ENCODE data around the gene ZC3H8. TPM values are rescaled to one million over a fixed set of nuclear protein-coding genes. Genes with fewer than 3 reads are reported as not detected.
A peak's percentile ranks its signal among the peaks of the same experiment; 100 is the strongest.
"Not testable (repeated sequence)": the region's sequence is repeated elsewhere in the genome, so short reads cannot be mapped to it uniquely, and the experiment has no call there.

Gene ZC3H8
- total RNA-seq, 2 donors from 2014 or later = 23.6 to 31.7 TPM

DNA sequence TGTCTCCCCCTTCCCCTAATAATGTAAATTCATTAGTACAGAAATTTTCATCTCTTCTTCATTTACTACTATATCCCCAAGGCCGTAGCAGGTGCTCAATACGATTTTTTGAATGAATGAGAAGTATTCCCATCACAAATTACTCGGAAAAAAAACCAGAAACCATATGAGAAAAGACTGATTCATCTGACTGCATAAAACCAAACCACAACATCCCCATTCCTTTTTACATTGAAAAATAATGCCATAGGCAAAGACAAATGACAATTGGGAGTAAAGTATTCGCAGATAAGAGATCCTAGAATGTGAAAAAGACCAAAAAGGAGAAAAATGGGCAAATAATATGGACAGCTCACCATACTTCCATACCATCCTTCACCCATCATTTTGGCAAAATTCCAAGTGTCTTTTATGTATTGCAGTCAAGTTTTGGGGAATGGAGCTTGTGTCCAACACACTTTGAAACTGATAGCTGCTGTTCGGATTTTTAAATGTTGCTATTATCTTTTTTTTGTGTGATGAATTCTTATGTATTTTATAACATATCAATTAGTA, 1.5 kb downstream of the ZC3H8 start:
- Mint-ChIP-seq H3K4me3 (peak overlapping the region in 1 of 2 donors; percentile 92), H3K36me3 (ENCODE audit: insufficient read depth in 2 of 2) (peaks cover 0 to 5% of the 10 kb centered on the region in 2 donors), H3K9me3 (no peaks in the 10 kb centered on the region), H3K4me1 (ENCODE audit: low read depth) (peaks cover 12% of the 10 kb centered on the region), H3K27ac (peak overlapping the region; percentile 30), H3K27me3 (ENCODE audit: low read depth) (no peaks in the 10 kb centered on the region)
- DNase-seq (no peak), ATAC-seq (replicated peaks in 1 of 2) (no peak)

DNA sequence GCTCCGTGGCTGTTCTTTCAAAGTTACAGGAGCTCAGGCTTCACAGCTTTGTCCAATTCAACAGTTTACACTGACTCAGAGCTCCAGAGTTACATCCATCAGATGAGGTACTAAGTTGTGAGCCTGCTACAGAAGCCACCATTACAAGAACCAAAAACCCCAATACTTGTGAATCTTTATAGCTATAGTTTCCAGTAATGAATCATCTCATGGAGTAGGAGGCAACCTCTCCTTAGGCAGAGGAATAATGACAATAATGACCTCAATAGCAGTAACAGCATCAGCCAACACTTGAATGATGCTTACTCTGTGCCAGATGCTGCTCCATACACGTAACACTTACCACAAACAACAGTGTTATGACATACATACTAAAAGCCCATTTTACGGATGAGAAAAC, 3.6 kb downstream of the ZC3H8 start:
- ATAC-seq (replicated peaks in 1 of 2) = peak; percentile 17 to 32
- Mint-ChIP-seq H3K27me3 (ENCODE audit: low read depth) (no peaks in the 10 kb centered on the region), H3K9me3 (no peaks in the 10 kb centered on the region)

DNA sequence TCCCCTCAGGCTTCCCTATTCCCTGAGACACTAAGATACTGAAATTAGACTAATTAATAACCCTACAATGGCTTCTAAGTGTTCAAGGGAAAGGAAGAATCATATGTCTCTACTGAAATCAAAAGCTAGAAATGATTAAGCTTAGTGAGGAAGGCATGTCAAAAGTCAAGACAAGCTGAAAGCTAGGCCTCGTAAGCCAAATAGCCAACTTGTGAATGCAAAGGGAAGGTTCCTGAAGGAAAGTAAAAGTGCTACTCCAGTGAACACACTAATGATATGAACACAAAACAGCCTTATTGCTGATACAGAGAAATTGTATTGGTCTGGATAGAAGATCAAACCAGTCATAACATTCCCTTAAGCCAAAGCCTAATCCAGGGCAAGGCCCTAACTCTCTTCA, 10.0 kb downstream of the ZC3H8 start:
- H3K27ac Mint-ChIP-seq = no peak overlapping the region
- no peaks in the 10 kb centered on the region for H3K9me3 Mint-ChIP-seq
- H3K27me3 Mint-ChIP-seq (ENCODE audit: low read depth) = no peaks in the 10 kb centered on the region
- H3K4me1 Mint-ChIP-seq (ENCODE audit: low read depth) = peaks cover 46% of the 10 kb centered on the region
- peaks cover 4 to 29% of the 10 kb centered on the region in 2 donors for H3K36me3 Mint-ChIP-seq (ENCODE audit: insufficient read depth in 2 of 2)
- DNase-seq (no peak), ATAC-seq (replicated peaks in 1 of 2) (peak in 1 of 2 donors; percentile 51)
- no peak overlapping the region for H3K4me3 Mint-ChIP-seq

More for the DNA sequence above, 3.6 kb downstream of the ZC3H8 start:
- H3K36me3 Mint-ChIP-seq (ENCODE audit: insufficient read depth in 2 of 2) = peaks cover 2 to 14% of the 10 kb centered on the region in 2 donors
- peaks cover 9% of the 10 kb centered on the region for H3K4me1 Mint-ChIP-seq (ENCODE audit: low read depth)
- no peak for DNase-seq
- H3K4me3 Mint-ChIP-seq = no peak overlapping the region
- no peak overlapping the region for H3K27ac Mint-ChIP-seq

DNA sequence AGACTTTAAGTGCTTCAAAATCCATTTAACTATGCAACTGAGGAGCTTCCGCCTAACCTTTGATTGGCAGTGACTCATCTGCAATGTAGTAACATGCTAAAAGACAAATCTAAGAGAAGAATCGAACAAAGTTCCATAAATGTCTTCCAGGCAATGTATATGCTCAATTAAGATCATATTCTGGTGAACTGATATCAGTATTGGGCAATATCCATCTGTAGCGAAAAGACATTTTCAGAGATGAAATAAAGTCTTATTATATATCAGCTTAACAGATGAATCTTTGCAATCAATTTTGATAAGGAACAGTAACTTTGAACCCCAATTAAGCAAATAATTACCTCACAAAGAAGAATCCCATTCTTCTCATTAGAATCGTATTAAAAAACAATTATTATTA, 11.6 kb downstream of the ZC3H8 start:
- peaks cover 4 to 30% of the 10 kb centered on the region in 2 donors for H3K36me3 Mint-ChIP-seq (ENCODE audit: insufficient read depth in 2 of 2)

DNA sequence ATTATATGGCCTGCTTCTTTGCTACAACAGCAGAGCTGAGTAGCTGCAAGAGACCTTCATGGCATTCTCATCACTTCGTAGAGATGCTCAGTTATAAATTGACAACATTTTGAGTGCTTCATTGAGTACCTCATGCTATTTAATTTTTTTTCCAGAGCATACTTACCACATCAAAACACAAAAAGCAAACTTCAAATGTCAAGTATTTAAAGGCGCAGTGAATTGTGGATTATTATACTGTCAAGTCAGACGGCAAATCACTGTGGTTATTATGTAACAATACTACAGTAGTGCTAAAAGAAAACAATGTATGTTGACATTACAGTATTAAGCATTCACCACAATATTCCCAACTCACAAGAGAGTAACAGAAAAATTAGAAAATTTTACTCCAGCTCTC, 12.5 kb downstream of the ZC3H8 start:
- H3K9me3 Mint-ChIP-seq = no peaks in the 10 kb centered on the region
- H3K4me1 Mint-ChIP-seq (ENCODE audit: low read depth) = peaks cover 48% of the 10 kb centered on the region
- ATAC-seq (replicated peaks in 1 of 2) (no peak), DNase-seq (no peak)
- no peaks in the 10 kb centered on the region for H3K27me3 Mint-ChIP-seq (ENCODE audit: low read depth)
- no peak overlapping the region for H3K27ac Mint-ChIP-seq
- no peak overlapping the region for H3K4me3 Mint-ChIP-seq
- H3K36me3 Mint-ChIP-seq (ENCODE audit: insufficient read depth in 2 of 2) = peaks cover 4 to 30% of the 10 kb centered on the region in 2 donors

More for the DNA sequence above, 11.6 kb downstream of the ZC3H8 start:
- ATAC-seq (replicated peaks in 1 of 2) (no peak), DNase-seq (no peak)
- Mint-ChIP-seq H3K4me1 (ENCODE audit: low read depth) (peaks cover 48% of the 10 kb centered on the region), H3K4me3 (no peak overlapping the region), H3K27ac (no peak overlapping the region), H3K9me3 (no peaks in the 10 kb centered on the region), H3K27me3 (ENCODE audit: low read depth) (no peaks in the 10 kb centered on the region)

DNA sequence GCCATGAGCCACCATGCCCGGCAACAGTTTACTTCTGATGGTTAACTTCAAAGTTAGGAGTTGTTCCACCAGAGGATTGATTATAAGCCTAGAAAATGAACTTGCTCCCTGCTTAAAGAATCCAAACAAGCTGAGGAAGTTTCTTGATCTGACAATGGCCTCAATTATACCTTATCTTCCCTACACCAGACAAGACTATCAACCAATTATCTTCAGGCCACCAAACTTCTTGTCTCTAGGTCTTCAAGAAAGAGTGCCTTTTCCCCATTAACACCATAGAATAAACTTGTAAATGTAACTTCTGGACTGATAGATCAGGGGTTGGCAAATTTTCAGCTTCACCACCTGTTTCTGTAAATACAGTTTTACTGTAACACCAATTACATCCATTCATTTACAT, 15.0 kb downstream of the ZC3H8 start:
- no peak for DNase-seq
- peaks cover 2 to 15% of the 10 kb centered on the region in 2 donors for H3K36me3 Mint-ChIP-seq (ENCODE audit: insufficient read depth in 2 of 2)
- ATAC-seq (replicated peaks in 1 of 2) = no peak
- H3K27me3 Mint-ChIP-seq (ENCODE audit: low read depth) = no peaks in the 10 kb centered on the region
- no peaks in the 10 kb centered on the region for H3K9me3 Mint-ChIP-seq
- H3K4me3 Mint-ChIP-seq = no peak overlapping the region
- peaks cover 34% of the 10 kb centered on the region for H3K4me1 Mint-ChIP-seq (ENCODE audit: low read depth)
- no peak overlapping the region for H3K27ac Mint-ChIP-seq

DNA sequence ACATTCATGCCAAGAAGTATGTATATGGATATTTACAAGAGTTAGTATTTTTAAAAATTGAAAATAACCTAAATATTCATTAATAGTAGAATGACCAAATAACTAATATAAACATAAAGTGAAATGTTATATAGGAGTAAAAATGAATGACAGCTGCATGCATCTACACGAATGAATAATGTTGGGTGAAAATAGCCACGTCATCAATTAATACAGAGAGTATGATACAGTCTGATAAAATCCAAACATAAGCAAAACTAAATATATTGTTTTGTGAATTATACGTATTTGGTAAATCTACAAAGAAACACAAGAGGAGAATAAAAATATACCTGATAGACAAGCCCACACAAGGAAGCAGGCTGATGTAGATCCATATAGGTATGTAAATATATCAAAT, 24.5 kb downstream of the ZC3H8 start:
- Mint-ChIP-seq H3K4me3 (no peak overlapping the region), H3K4me1 (ENCODE audit: low read depth) (no peaks in the 10 kb centered on the region), H3K27me3 (ENCODE audit: low read depth) (no peaks in the 10 kb centered on the region), H3K36me3 (ENCODE audit: insufficient read depth in 2 of 2) (peaks cover 2 to 24% of the 10 kb centered on the region in 2 donors), H3K9me3 (no peaks in the 10 kb centered on the region), H3K27ac (no peak overlapping the region)
- no peak for ATAC-seq (replicated peaks in 1 of 2)
- DNase-seq = no peak

DNA sequence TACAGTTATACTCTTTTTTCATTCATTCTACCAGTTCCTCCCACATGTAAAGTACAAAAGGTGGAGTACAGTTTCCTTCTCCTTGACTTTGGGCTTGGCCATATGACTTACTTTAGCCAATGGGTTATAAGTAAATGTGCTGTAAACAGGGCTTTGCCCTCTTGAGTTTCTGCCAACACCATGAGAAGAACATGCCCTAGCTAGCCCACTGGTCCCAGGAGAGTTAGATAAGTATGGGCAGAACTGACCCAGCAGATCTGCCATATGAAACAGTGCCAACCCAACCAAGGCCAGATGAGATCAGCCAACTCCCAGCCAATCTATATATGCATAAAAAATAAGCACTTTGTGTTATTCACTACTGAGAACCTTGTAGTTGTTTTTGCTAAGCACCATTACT, 25.5 kb downstream of the ZC3H8 start:
- DNase-seq (no peak), ATAC-seq (replicated peaks in 1 of 2) (no peak)
- Mint-ChIP-seq H3K4me1 (ENCODE audit: low read depth) (no peaks in the 10 kb centered on the region), H3K9me3 (no peaks in the 10 kb centered on the region), H3K4me3 (no peak overlapping the region), H3K27me3 (ENCODE audit: low read depth) (no peaks in the 10 kb centered on the region), H3K36me3 (ENCODE audit: insufficient read depth in 2 of 2) (peaks cover 2 to 32% of the 10 kb centered on the region in 2 donors), H3K27ac (no peak overlapping the region)

DNA sequence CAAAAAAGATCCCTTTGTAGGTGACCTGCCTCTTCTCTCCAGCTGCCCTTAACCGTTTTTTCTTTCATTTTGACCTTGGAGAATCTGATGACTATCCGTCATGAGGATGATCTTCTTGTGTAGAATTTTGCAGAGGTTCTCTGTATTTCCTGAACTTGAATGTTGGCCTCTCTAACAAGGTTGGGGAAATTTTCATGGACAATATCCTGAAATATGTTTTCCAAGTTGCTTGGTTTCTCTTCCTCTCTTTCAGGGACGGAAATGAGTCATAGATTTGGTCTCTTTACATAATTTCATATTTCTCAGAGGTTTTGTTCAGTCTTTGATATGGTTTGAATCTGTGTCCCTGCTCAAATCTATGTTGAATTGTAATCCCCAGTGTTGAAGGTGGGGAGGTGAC, 34.0 kb downstream of the ZC3H8 start:
- DNase-seq (no peak), ATAC-seq (replicated peaks in 1 of 2) (no peak)
- peaks cover 8 to 14% of the 10 kb centered on the region in 2 donors for H3K9me3 Mint-ChIP-seq
- H3K27me3 Mint-ChIP-seq (ENCODE audit: low read depth) = no peaks in the 10 kb centered on the region
- no peak overlapping the region for H3K27ac Mint-ChIP-seq
- H3K36me3 Mint-ChIP-seq (ENCODE audit: insufficient read depth in 2 of 2) = peaks cover 22 to 40% of the 10 kb centered on the region in 2 donors
- H3K4me1 Mint-ChIP-seq (ENCODE audit: low read depth) = peaks cover 9% of the 10 kb centered on the region
- no peak overlapping the region for H3K4me3 Mint-ChIP-seq

DNA sequence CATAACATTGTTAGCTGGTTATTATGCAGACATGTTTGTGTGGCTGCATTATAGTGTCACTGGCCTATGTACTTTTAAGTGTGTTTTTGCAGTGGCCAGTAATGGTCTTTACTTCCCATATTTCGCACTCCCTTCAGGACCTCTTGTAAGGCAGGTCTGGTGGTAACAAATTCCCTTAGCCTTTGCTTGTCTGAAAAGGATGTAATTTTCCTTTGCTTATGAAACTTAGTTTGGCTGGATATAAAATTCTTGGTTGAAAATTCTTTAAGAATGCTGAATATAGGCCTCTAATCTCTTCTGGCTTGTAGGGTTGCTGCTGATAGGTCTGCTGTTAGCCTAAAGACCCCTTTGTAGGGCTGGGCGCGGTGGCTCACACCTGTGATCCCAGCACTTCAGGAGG, 34.7 kb downstream of the ZC3H8 start:
- ATAC-seq (replicated peaks in 1 of 2) (no peak), DNase-seq (no peak)
- H3K4me3 Mint-ChIP-seq = no peak overlapping the region
- no peak overlapping the region for H3K27ac Mint-ChIP-seq
- H3K36me3 Mint-ChIP-seq (ENCODE audit: insufficient read depth in 2 of 2) = peaks cover 22 to 39% of the 10 kb centered on the region in 2 donors
- H3K27me3 Mint-ChIP-seq (ENCODE audit: low read depth) = no peaks in the 10 kb centered on the region
- peaks cover 8 to 14% of the 10 kb centered on the region in 2 donors for H3K9me3 Mint-ChIP-seq
- peaks cover 9% of the 10 kb centered on the region for H3K4me1 Mint-ChIP-seq (ENCODE audit: low read depth)

DNA sequence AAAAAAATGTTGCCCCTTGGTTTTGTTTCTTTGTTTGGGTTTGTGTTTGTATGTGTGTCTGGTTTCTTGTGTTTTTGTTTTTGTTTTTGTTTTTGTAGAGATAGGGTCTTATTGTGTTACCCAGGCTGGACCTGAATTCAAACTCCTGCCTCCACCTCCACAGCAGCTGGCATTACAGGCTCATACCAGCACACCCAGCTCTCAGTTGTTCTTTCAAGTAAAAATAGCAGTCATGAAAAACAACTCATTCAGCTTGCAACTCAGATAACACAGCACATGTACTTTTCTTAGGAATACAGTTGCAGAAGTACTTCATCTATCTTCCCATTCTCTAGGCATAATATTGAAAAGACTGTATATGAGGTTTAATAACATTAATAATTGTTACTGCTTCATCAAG, 37.0 kb downstream of the ZC3H8 start:
- DNase-seq (no peak), ATAC-seq (replicated peaks in 1 of 2) (no peak)
- peaks cover 9% of the 10 kb centered on the region for H3K4me1 Mint-ChIP-seq (ENCODE audit: low read depth)
- peaks cover 8 to 14% of the 10 kb centered on the region in 2 donors for H3K9me3 Mint-ChIP-seq
- H3K27ac Mint-ChIP-seq = no peak overlapping the region
- H3K27me3 Mint-ChIP-seq (ENCODE audit: low read depth) = no peaks in the 10 kb centered on the region
- H3K4me3 Mint-ChIP-seq = no peak overlapping the region
- peaks cover 27 to 37% of the 10 kb centered on the region in 2 donors for H3K36me3 Mint-ChIP-seq (ENCODE audit: insufficient read depth in 2 of 2)

DNA sequence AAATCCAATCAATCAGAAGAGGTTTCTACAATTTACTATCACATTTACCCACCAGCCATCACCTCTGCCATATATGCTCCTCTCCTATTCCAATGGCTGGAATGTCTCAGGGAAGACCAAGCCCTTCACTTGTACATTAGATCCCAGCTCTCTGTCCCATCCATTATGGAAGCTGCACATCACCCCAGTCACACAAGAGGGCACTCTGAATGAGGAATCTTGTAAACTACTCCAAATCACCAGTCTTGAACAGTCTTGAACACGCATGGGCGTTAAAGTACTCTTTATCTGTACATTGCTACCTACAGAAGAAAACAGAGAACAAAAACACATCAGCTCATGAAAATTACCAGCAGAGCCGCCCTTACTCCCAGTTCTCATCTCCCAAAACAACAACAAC, 38.7 kb downstream of the ZC3H8 start:
- Mint-ChIP-seq H3K27ac (peak overlapping the region; percentile 48), H3K4me1 (ENCODE audit: low read depth) (peaks cover 2% of the 10 kb centered on the region)

DNA sequence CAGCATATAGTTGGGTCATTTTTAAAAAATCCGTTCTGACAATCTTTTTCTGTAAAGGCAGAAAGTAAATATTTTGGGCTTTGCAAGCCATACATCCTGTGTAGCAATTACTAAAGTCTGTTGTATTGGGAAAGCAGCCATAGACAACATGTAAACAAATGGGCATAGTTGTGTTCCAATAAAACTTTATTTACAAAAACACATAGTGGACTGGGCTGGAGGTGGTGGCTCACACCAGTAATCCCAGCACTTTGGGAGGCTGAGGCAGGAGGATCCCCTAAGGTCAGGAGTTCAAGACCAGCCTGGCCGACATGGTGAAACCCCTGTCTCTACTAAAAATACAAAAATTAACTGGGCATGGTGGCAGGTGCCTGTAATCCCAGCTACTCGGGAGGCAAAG, 46.9 kb downstream of the ZC3H8 start:
- not testable (repeated sequence) for H3K9me3 Mint-ChIP-seq; H3K27me3 Mint-ChIP-seq (ENCODE audit: low read depth); H3K4me1 Mint-ChIP-seq (ENCODE audit: low read depth); H3K4me3 Mint-ChIP-seq; H3K27ac Mint-ChIP-seq; DNase-seq; ATAC-seq (replicated peaks in 1 of 2)
- peaks cover 11 to 20% of the 10 kb centered on the region in 2 donors for H3K36me3 Mint-ChIP-seq (ENCODE audit: insufficient read depth in 2 of 2)

More for the DNA sequence above, 38.7 kb downstream of the ZC3H8 start:
- Mint-ChIP-seq H3K36me3 (ENCODE audit: insufficient read depth in 2 of 2) (peaks cover 15 to 22% of the 10 kb centered on the region in 2 donors), H3K9me3 (peaks cover under 1 to 7% of the 10 kb centered on the region in 2 donors), H3K4me3 (no peak overlapping the region), H3K27me3 (ENCODE audit: low read depth) (no peaks in the 10 kb centered on the region)
- DNase-seq (no peak), ATAC-seq (replicated peaks in 1 of 2) (no peak)

DNA sequence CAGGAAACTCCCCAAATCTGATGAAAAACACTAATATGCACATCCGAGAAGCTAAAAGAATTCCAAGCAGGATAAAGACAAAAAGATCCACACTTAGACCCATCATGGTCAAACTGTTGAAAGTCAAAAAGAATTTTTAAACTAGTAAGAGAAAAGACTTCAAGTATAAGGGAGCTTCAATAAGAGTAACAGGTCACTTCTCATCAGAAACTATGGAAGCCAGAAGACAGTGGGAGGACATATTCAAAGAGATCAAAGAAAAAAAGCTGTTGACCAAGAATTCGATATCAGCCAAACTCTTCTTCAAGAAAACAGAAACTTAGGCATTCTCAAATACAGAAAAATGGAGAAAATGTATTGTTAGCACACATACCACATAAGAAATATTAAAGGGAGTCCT, 50.4 kb downstream of the ZC3H8 start:
- peaks cover 10% of the 10 kb centered on the region in 2 donors for H3K9me3 Mint-ChIP-seq
- H3K27ac Mint-ChIP-seq = no peak overlapping the region
- peaks cover 4% of the 10 kb centered on the region for H3K4me1 Mint-ChIP-seq (ENCODE audit: low read depth)
- no peak for DNase-seq
- no peaks in the 10 kb centered on the region for H3K27me3 Mint-ChIP-seq (ENCODE audit: low read depth)
- no peak overlapping the region for H3K4me3 Mint-ChIP-seq
- ATAC-seq (replicated peaks in 1 of 2) = no peak
- peaks cover 16 to 28% of the 10 kb centered on the region in 2 donors for H3K36me3 Mint-ChIP-seq (ENCODE audit: insufficient read depth in 2 of 2)

All from activated T-cell treated with anti-CD3 and anti-CD28 coated beads, Interleukin-2, amount 50 U/mL, for 72 hours (primary cell).